ENCODE measurements around the gene LRRC74B.
"Not testable (repeated sequence)": the region's sequence is repeated elsewhere in the genome, so short reads cannot be mapped to it uniquely, and the experiment has no call there.

LRRC74B gene

DNA sequence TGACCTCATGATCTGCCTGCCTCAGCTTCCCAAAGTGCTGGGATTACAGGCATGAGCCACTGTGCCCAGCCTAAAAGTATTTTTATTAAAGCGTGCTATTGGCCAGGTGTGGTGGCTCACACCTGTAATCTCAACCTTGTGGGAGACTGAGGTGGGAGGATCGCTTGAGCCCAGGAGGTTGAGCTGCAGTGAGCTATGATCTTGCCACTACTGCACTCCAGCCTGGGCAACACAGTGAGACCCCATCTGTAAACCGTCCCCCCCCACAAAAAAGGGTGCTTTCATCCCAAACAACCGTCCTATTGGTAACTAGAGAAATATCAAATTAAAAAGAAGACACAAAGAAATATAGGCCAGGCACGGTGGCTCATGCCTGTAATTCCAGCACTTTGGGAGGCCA is 6.6 kb upstream of the LRRC74B start:
- peaks cover 36% of the 10 kb centered on the region for H3K4me1 ChIP-seq (ENCODE audit: control insufficient read depth, insufficient read depth, low read length)
- H3K36me3 ChIP-seq (ENCODE audit: insufficient read depth, low read length); H3K27me3 ChIP-seq (ENCODE audit: control insufficient read depth, insufficient read depth, low read length); H3K4me3 ChIP-seq (ENCODE audit: low read length); H3K9me3 ChIP-seq (replicated peaks; ENCODE audit: low read length); H3K9ac ChIP-seq (ENCODE audit: low read depth, low read length); H3K4me2 ChIP-seq (ENCODE audit: low read length): not testable (repeated sequence)

DNA sequence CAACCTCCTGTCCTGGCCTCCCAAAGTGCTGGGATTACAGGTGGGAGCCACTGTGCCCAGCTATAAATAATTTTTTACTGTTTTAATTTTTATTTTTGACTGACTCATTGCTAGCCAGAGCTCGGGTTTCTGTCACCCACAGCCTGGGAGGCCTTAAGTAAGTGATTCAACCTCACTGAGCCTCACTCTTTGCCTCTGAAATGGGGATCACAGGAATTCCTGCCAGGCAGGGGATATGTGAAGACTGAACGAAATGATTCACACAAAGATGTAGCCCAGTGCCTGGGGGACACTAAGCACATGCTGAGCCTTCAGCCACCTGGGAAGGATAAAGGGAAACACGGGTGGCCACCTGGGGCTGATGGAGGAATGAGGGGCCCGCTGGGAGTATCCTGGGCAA is 3.8 kb upstream of the LRRC74B start:
- Histone ChIP-seq H3K4me3 (ENCODE audit: low read length) (no peak overlapping the region), H3K36me3 (ENCODE audit: insufficient read depth, low read length) (no peaks in the 10 kb centered on the region), H3K4me2 (ENCODE audit: low read length) (no peak overlapping the region), H3K27me3 (ENCODE audit: control insufficient read depth, insufficient read depth, low read length) (no peaks in the 10 kb centered on the region), H3K4me1 (ENCODE audit: control insufficient read depth, insufficient read depth, low read length) (peaks cover 55% of the 10 kb centered on the region), H3K9ac (ENCODE audit: low read depth, low read length) (no peak overlapping the region), H3K9me3 (replicated peaks; ENCODE audit: low read length) (no peaks in the 10 kb centered on the region)

DNA sequence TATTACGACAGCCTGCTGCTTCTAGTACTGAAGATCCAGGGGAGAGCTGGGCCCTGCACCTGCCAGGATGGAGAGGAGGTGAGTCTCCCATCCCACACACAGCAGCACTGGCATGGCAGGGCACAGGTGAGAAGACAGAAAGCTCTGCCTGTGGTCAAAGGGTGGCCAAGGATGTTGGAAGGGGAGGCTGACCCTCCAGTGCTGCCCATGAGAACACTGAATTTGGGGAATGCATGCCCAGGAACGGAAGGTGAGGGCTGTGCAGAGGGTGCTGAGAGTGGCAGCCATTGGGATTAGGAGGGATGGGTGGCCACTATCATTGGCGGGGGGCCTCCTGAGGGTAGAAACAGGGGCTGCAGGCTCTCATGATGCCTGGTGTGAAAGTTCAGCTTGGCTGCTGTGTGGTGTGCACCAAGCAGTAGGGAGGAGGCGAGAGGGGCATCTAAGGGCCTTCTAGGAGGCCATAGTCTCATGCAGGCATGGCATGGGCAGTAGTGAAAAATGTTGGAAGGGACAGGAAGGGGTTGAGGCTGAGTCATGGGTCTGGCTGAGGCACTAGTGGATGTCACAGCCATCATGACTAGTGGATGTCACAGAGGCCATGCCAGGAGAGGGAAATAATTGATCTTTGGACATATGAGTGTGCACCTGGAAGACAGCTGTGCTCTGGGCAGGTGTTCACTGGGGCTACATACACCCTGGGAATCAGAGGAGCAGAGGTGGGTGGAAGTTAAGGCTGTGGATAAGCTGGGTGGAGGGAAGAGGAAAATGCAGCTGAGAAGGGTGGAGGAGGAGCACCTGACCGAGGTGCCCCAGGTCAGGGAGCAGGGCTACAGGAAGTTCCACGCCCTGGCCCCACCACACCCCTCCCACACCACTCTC is 2.5 kb upstream of the LRRC74B start:
- H3K27me3 ChIP-seq (ENCODE audit: control insufficient read depth, insufficient read depth, low read length) = no peaks in the 10 kb centered on the region
- H3K4me2 ChIP-seq (ENCODE audit: low read length) = peak overlapping the region; percentile 25
- H3K9me3 ChIP-seq (replicated peaks; ENCODE audit: low read length) = no peaks in the 10 kb centered on the region
- peaks cover 46% of the 10 kb centered on the region for H3K4me1 ChIP-seq (ENCODE audit: control insufficient read depth, insufficient read depth, low read length)
- H3K9ac ChIP-seq (ENCODE audit: low read depth, low read length) = no peak overlapping the region
- H3K36me3 ChIP-seq (ENCODE audit: insufficient read depth, low read length) = no peaks in the 10 kb centered on the region
- no peak overlapping the region for H3K4me3 ChIP-seq (ENCODE audit: low read length)

GRCh38 chr22:21043860-21044535 is 1.7 kb upstream of the LRRC74B start:
- H3K9ac ChIP-seq (ENCODE audit: low read depth, low read length) = peak overlapping the region; percentile 58
- H3K4me1 ChIP-seq (ENCODE audit: control insufficient read depth, insufficient read depth, low read length) = peaks cover 40% of the 10 kb centered on the region
- H3K4me3 ChIP-seq (ENCODE audit: low read length) = peak overlapping the region; percentile 24

GRCh38 chr22:21044931-21045584 is 688 bp upstream of the LRRC74B start:
- Histone ChIP-seq H3K4me2 (ENCODE audit: low read length) (peak overlapping the region; percentile 87), H3K27me3 (ENCODE audit: control insufficient read depth, insufficient read depth, low read length) (no peaks in the 10 kb centered on the region), H3K4me1 (ENCODE audit: control insufficient read depth, insufficient read depth, low read length) (peaks cover 40% of the 10 kb centered on the region), H3K4me3 (ENCODE audit: low read length) (peak overlapping the region; percentile 72), H3K9ac (ENCODE audit: low read depth, low read length) (peak overlapping the region; percentile 70), H3K9me3 (replicated peaks; ENCODE audit: low read length) (no peaks in the 10 kb centered on the region), H3K36me3 (ENCODE audit: insufficient read depth, low read length) (no peaks in the 10 kb centered on the region)

More at GRCh38 chr22:21043860-21044535, 1.7 kb upstream of the LRRC74B start:
- H3K27me3 ChIP-seq (ENCODE audit: control insufficient read depth, insufficient read depth, low read length) = no peaks in the 10 kb centered on the region
- H3K36me3 ChIP-seq (ENCODE audit: insufficient read depth, low read length) = no peaks in the 10 kb centered on the region
- peak overlapping the region; percentile 42 for H3K4me2 ChIP-seq (ENCODE audit: low read length)
- no peaks in the 10 kb centered on the region for H3K9me3 ChIP-seq (replicated peaks; ENCODE audit: low read length)

- Histone ChIP-seq H3K27me3 (ENCODE audit: control insufficient read depth, insufficient read depth, low read length) (no peaks in the 10 kb centered on the region), H3K9ac (ENCODE audit: low read depth, low read length) (no peak overlapping the region), H3K4me1 (ENCODE audit: control insufficient read depth, insufficient read depth, low read length) (peaks cover 38% of the 10 kb centered on the region), H3K4me3 (ENCODE audit: low read length) (no peak overlapping the region), H3K9me3 (replicated peaks; ENCODE audit: low read length) (no peaks in the 10 kb centered on the region), H3K36me3 (ENCODE audit: insufficient read depth, low read length) (no peaks in the 10 kb centered on the region), H3K4me2 (ENCODE audit: low read length) (no peak overlapping the region)
These were observed 1.4 kb downstream of the LRRC74B start for GRCh38 chr22:21047035-21047661.

DNA sequence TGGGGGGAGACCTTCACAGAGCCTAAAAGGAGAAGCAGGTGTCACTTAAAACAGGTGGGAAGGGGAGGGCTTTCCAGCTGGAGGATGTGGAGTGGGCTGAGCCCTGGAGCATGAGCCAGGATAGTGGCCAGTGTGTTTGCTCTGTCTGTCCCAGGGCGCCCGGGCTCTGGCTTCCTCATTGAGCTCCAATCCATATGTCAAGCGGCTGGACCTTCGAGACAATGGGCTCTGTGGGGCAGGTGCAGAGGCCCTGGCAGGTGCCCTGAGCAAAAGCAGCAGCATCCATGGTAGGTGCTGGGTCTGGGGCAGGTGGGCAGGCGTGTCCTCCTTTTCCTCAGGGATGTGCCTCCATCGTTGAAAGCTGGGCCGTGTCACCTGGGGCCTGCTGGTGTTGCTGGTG is 2.0 kb downstream of the LRRC74B start:
- peaks cover 32% of the 10 kb centered on the region for H3K4me1 ChIP-seq (ENCODE audit: control insufficient read depth, insufficient read depth, low read length)
- no peak overlapping the region for H3K9ac ChIP-seq (ENCODE audit: low read depth, low read length)
- H3K4me3 ChIP-seq (ENCODE audit: low read length) = no peak overlapping the region
- H3K27me3 ChIP-seq (ENCODE audit: control insufficient read depth, insufficient read depth, low read length) = no peaks in the 10 kb centered on the region
- H3K4me2 ChIP-seq (ENCODE audit: low read length) = no peak overlapping the region
- H3K9me3 ChIP-seq (replicated peaks; ENCODE audit: low read length) = no peaks in the 10 kb centered on the region
- no peaks in the 10 kb centered on the region for H3K36me3 ChIP-seq (ENCODE audit: insufficient read depth, low read length)

- not testable (repeated sequence) for H3K4me3 ChIP-seq (ENCODE audit: low read length); H3K27me3 ChIP-seq (ENCODE audit: control insufficient read depth, insufficient read depth, low read length); H3K36me3 ChIP-seq (ENCODE audit: insufficient read depth, low read length); H3K9ac ChIP-seq (ENCODE audit: low read depth, low read length); H3K9me3 ChIP-seq (replicated peaks; ENCODE audit: low read length); H3K4me2 ChIP-seq (ENCODE audit: low read length)
- peaks cover 25% of the 10 kb centered on the region for H3K4me1 ChIP-seq (ENCODE audit: control insufficient read depth, insufficient read depth, low read length)
These were observed 2.7 kb downstream of the LRRC74B start for GRCh38 chr22:21048448-21048847.

- not testable (repeated sequence) for H3K27me3 ChIP-seq (ENCODE audit: control insufficient read depth, insufficient read depth, low read length); H3K4me2 ChIP-seq (ENCODE audit: low read length); H3K9ac ChIP-seq (ENCODE audit: low read depth, low read length); H3K4me3 ChIP-seq (ENCODE audit: low read length); H3K9me3 ChIP-seq (replicated peaks; ENCODE audit: low read length); H3K36me3 ChIP-seq (ENCODE audit: insufficient read depth, low read length)
- peaks cover 20% of the 10 kb centered on the region for H3K4me1 ChIP-seq (ENCODE audit: control insufficient read depth, insufficient read depth, low read length)
These were observed 3.2 kb downstream of the LRRC74B start for GRCh38 chr22:21048965-21049364.

DNA sequence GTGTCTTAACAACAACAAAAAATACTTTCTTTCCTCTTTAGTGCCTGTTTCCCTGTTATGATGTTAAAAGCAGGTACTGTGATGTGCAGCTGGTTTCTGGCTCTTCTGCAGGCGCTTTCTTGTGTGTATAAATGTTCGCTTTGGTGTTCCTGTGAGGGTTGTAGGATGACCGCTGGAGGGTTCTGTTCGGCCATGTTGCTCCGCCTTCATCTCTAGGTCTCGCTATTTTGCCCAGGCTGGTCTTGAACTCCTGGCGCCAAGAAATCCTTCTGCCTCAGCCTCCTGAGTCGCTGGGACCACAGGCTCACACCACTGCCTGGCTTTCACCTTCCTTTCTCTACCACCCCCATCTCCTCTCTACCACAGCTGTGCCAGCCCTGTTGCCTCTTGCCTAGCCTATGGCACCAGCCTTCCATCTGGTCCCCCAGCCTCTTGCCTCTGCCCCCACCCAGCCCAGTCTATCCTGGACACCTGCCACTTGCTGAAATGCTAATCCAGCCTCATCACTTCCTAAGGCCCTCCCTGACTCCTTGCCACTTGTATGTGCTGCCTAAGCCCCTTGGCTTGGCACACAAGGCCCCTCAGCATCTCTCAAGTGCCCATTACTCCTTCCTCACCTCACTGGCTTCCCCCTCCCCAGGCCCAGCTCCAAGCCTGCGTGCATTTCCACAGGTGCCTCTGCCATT is 5.5 kb downstream of the LRRC74B start:
- H3K4me3 ChIP-seq (ENCODE audit: low read length) = no peak overlapping the region
- H3K36me3 ChIP-seq (ENCODE audit: insufficient read depth, low read length) = no peaks in the 10 kb centered on the region
- no peaks in the 10 kb centered on the region for H3K9me3 ChIP-seq (replicated peaks; ENCODE audit: low read length)
- H3K9ac ChIP-seq (ENCODE audit: low read depth, low read length) = no peak overlapping the region
- H3K4me2 ChIP-seq (ENCODE audit: low read length) = no peak overlapping the region
- H3K27me3 ChIP-seq (ENCODE audit: control insufficient read depth, insufficient read depth, low read length) = peaks cover 13% of the 10 kb centered on the region
- H3K4me1 ChIP-seq (ENCODE audit: control insufficient read depth, insufficient read depth, low read length) = no peaks in the 10 kb centered on the region

Data from skeletal muscle satellite cell (primary cell).